GM18511 (cell line): ENCODE data around the gene SNX11.

ENCODE experiments used
- ATAC-seq: cut with Tn5 transposase; IDR thresholded peaks from one replicate; pipeline ENCODE4 v1.9.1; 2021; ENCODE audit warnings: mild to moderate bottlenecking, moderate library complexity; ENCODE audit not compliant: unreplicated experiment

SNX11 gene

DNA sequence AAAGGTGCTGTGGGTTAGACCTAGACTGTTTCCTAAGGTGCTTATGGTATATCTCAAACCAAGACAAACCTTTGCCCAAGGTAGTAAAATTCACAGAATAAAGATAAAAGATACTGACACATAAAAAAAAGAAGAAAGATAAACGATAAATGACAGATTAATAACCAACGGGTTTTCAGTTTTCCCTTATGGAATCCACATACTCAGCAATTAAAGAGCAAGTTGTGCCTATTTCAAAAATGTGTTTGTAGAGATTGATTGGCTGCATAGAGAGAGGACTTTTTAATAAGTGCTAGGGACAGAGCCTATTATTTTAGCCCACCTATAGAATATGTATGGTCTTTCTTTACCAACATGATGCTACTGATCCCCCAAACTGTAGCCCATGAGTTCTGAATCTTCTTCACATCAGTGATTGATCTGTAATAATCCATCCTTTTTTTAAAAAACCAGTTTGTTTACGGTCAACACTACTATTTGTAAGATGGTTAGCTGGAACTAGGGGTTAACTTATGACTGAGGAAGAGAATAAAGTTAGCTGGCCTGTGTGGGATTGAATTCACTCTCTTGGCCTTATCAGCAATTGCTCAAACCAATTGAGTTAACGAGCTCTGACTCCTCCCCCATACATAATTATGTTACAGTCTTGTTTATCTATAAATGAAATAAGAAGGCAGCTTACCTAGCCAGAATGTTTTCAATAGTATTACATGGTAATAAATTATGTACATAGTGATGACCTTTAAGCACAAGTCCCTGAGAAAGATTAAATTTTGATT is 53.8 kb downstream of the SNX11 start:
- no peak for ATAC-seq

DNA sequence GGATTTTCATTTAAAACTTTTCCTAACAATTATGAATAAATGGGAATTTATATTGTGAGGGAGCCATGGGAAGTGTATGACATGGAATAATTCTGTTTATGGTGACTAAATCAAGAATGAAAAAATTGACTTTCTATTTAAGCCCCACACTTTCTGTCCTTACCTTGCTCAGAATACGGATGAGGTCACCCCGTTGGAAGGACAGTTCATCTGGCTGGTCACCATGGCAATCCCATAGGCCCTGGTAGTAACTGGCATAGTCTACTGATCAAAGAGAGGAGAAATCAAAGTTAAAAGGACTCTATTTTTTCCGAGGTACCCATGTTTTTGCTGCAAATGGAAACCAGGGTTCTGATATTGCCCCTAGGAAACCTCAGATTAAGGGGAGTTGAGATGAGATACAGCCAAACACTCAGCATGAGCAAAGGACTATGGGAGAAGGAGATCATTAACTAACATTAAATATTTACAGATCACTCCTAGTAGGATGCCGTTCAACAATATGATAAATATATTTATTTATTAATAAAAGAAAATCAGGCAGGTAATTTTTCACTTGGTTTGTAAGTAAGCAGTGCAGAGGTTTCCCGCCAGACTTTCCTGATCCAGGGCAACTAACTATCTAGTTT is 54.9 kb downstream of the SNX11 start:
- no peak for ATAC-seq

DNA sequence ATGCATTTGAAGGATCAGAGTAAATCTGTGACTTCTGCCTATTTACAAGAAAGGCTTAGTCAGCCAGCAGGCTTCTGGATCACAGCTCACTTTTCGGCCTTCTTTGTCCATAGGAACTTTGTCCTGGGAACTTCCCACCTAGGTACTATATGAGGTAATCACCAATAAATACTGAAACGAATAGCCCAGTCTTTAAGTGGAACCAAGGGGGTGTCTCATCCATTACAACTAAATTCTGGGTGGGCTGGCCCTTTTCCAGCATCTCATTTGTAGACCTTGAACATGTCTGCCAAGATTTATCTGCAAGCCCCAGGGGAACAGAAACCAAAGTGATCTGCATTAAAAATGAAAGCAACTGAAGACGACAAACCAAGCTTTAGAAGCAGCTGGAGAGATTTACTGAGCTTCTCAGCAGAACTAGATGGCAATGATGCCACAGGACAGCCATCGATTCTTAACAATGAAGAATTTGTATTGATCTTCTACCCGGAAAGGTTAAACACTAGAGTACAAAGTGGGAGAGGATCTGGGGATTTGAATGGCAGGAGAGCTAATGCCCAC is 55.5 kb downstream of the SNX11 start:
- ATAC-seq = no peak

DNA sequence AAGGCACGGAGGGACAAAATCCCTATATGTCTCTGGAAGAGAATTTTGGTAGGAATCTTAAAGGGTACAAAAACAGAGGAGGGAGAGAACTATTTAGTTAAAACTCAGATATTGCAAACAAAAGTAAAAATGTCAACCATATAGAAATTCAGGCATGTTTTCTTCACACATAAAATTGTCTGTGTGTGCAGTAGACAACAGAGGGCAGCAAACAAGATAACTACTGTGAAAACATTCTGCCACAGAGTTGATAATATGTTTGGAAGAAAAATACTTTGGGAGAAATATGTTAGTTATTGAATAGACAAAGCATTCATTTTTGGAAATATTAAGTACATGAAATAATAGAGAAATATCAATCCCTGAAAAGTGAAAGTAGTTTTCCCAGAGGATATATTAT is 56.2 kb downstream of the SNX11 start:
- ATAC-seq = no peak

DNA sequence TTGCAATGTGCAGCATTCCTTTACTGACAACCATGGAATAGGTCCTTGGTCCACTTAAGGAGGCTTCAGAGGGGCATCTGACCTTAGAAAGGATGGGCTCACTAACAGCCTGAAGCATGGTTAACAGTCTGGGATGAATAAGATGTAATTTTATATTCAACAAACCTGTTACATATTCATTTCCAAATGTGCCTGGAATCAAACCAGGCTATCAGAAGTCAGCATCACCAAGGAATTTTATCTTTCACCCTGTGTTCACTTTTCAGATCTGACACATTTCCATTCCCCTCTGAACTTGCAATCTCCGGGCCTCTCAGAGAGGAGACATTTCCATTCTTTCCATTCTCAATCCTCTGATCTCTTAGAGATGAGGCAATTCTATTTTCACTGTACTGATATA is 62.4 kb downstream of the SNX11 start:
- ATAC-seq = no peak
